ENCODE results near the gene COL25A1.

- no peak for TF ChIP-seq CTBP1 (IDR thresholded peaks at IDR 0.05; ENCODE audit: borderline replicate concordance)
- no peak for TF ChIP-seq FOXA1 (IDR thresholded peaks at IDR 0.05)
- no peak for TF ChIP-seq SP1 (IDR thresholded peaks at IDR 0.05)
- no peak for TF ChIP-seq FOXM1 (IDR thresholded peaks at IDR 0.05; ENCODE audit: borderline replicate concordance)
Observed at GRCh38 chr4:109332926-109333464, 30.5 kb upstream of the COL25A1 start.
